Cardiac muscle cell (in vitro differentiated cells and primary cell): ENCODE results near the gene POLR2B. TPM values are rescaled to one million over a fixed set of nuclear protein-coding genes. Genes with fewer than 3 reads are reported as not detected.

Source experiments
- DNase-seq, 2 donors: peaks; one replicate each; pipeline versions ENCODE4 v3.0.0 to v3.0.0-alpha.2; 2010 to 2017; ENCODE audit warnings: low read depth in 1 of 2, low spot score in 1 of 2
- H3K27ac ChIP-seq: fragments of 200-600 bp; sonication (generic); 2 replicates; pipeline ENCODE4 v1.5.1; 2016
- H3K27me3 ChIP-seq: fragments of 200-600 bp; sonication (generic); 2 replicates; pipeline ENCODE4 v1.6.0; 2016; ENCODE audit warnings: control low read depth
- H3K36me3 ChIP-seq: fragments of 200-600 bp; sonication (generic); 2 replicates; pipeline ENCODE4 v1.5.1; 2016; ENCODE audit warnings: control low read depth
- H3K4me1 ChIP-seq: fragments of 200-600 bp; sonication (generic); 2 replicates; pipeline ENCODE4 v1.8.1; 2017; ENCODE audit warnings: low read depth, mild to moderate bottlenecking, mixed run types
- H3K4me3 ChIP-seq: fragments of 200-600 bp; sonication (generic); 2 replicates; pipeline ENCODE4 v1.5.1; 2016; ENCODE audit warnings: mild to moderate bottlenecking
- H3K9me3 ChIP-seq: fragments of 200-600 bp; sonication (generic); 2 replicates; pipeline ENCODE4 v1.5.1; 2017; ENCODE audit warnings: low read depth, mild to moderate bottlenecking, control low read depth
- CTCF ChIP-seq: IDR thresholded peaks from 2 replicates; pipeline ENCODE4 v1.5.1; 2012; ENCODE audit warnings: low read depth, mild to moderate bottlenecking, low read length
- polyA plus RNA-seq: library from polyadenylated mRNA; unstranded; fragments of >200 nt; fragmentation: Nextera tagmentation; extraction: Ambion mirVana; gene quantifications from 2 replicates; pipeline ENCODE4 v1.2.1, GENCODE V29; 2016
- total RNA-seq: library from RNA; depleted of rRNA; stranded (reverse); fragments of >200 nt; gene quantifications from 2 replicates; pipeline ENCODE4 v1.2.3, GENCODE V29; 2016

The POLR2B gene
- total and polyA plus RNA-seq, 2 experiments from 2014 or later, result 65.8 to 137 TPM

- Histone ChIP-seq H3K36me3 (peaks cover 21% of the 10 kb centered on the region), H3K4me1 (peaks cover 12% of the 10 kb centered on the region), H3K9me3 (no peaks in the 10 kb centered on the region), H3K4me3 (peak overlapping the region; percentile 98), H3K27me3 (no peaks in the 10 kb centered on the region), H3K27ac (no peak overlapping the region)
- TF ChIP-seq CTCF, result no peak
- peak; percentile 13 to 24 for DNase-seq
These were observed 2.3 kb upstream of the POLR2B start for GRCh38 chr4:56976283-56976836.

- no peak for TF ChIP-seq CTCF
- Histone ChIP-seq H3K4me1 (peaks cover 17% of the 10 kb centered on the region), H3K27me3 (no peaks in the 10 kb centered on the region), H3K36me3 (peaks cover 20% of the 10 kb centered on the region), H3K27ac (peak overlapping the region; percentile 95), H3K9me3 (no peaks in the 10 kb centered on the region), H3K4me3 (peak overlapping the region; percentile 98)
- DNase-seq, result peak in 1 of 2 donors; percentile 54
These were observed 1.8 kb upstream of the POLR2B start for GRCh38 chr4:56976837-56977320.

GRCh38 chr4:56977321-56978012 is 1.2 kb upstream of the POLR2B start, which contains the start of gene NOA1:
Gene NOA1, minus strand, starts transcription at chr4:56977606. Its CDS starts 21 bp downstream, at chr4:56977585.
- peak within 1 kb of the TSS; percentile 95 for H3K27ac ChIP-seq
- DNase-seq, result peak; percentile 97 to 99
- H3K36me3 ChIP-seq, result peaks cover 14% of the 10 kb centered on the region
- H3K27me3 ChIP-seq, result no peaks in the 10 kb centered on the region
- H3K4me1 ChIP-seq, result peaks cover 18% of the 10 kb centered on the region
- peak within 1 kb of the TSS; percentile 98 for H3K4me3 ChIP-seq
- TF ChIP-seq CTCF, result no peak
- H3K9me3 ChIP-seq, result no peaks in the 10 kb centered on the region

GRCh38 chr4:56979421-56980072 is 851 bp downstream of the POLR2B start:
- peak overlapping the region; percentile 95 for H3K27ac ChIP-seq
- peak; percentile 16 to 42 for DNase-seq
- no peak for TF ChIP-seq CTCF

GRCh38 chr4:56981795-56982201 is 3.1 kb downstream of the POLR2B start:
- TF ChIP-seq CTCF, result no peak
- peaks cover 3% of the 10 kb centered on the region for H3K36me3 ChIP-seq
- peaks cover 11% of the 10 kb centered on the region for H3K4me1 ChIP-seq
- H3K9me3 ChIP-seq, result no peaks in the 10 kb centered on the region
- no peaks in the 10 kb centered on the region for H3K27me3 ChIP-seq
- DNase-seq, result peak in 1 of 2 donors; percentile 71
- H3K4me3 ChIP-seq, result no peak overlapping the region
- no peak overlapping the region for H3K27ac ChIP-seq

More at GRCh38 chr4:56979421-56980072, 851 bp downstream of the POLR2B start:
- Histone ChIP-seq H3K4me3 (peak overlapping the region; percentile 98), H3K27me3 (no peaks in the 10 kb centered on the region), H3K4me1 (peaks cover 18% of the 10 kb centered on the region), H3K36me3 (no peaks in the 10 kb centered on the region), H3K9me3 (no peaks in the 10 kb centered on the region)
